Stimulated activated naive CD8-positive, alpha-beta T cell treated with anti-CD3 and anti-CD28 coated beads, Interleukin-15, Interleukin-2, amounts not matched to agents 100 ng/mL and 50 ng/mL, for 24 hours (primary cell): Measurements from ENCODE around the gene IFITM2.
"Not testable (repeated sequence)": the region's sequence is repeated elsewhere in the genome, so short reads cannot be mapped to it uniquely, and the experiment has no call there.

ENCODE experiments used
- H3K27ac Mint-ChIP-seq: one replicate; pipeline ENCODE4 v1.8.0; 2021; ENCODE audit warnings: mild to moderate bottlenecking, mixed read lengths
- H3K27me3 Mint-ChIP-seq: one replicate; pipeline ENCODE4 v1.8.0; 2021; ENCODE audit warnings: mixed read lengths
- H3K36me3 Mint-ChIP-seq: one replicate; pipeline ENCODE4 v1.8.0; 2021; ENCODE audit warnings: low read depth, mixed read lengths
- H3K4me1 Mint-ChIP-seq: one replicate; pipeline ENCODE4 v1.8.0; 2021; ENCODE audit warnings: low read depth, mixed read lengths
- H3K4me3 Mint-ChIP-seq: one replicate; pipeline ENCODE4 v1.8.0; 2021; ENCODE audit warnings: mild to moderate bottlenecking, mixed read lengths
- H3K9me3 Mint-ChIP-seq: one replicate; pipeline ENCODE4 v1.8.0; 2021; ENCODE audit warnings: mixed read lengths

The IFITM2 gene

GRCh38 chr11:317668-318404, 10.2 kb downstream of the IFITM2 start:
- H3K9me3 Mint-ChIP-seq, H3K27me3 Mint-ChIP-seq: not testable (repeated sequence)
- Mint-ChIP-seq H3K27ac (peak overlapping the region; percentile 87), H3K4me1 (peaks cover 49% of the 10 kb centered on the region), H3K36me3 (peaks cover 24% of the 10 kb centered on the region), H3K4me3 (peak overlapping the region; percentile 84)

- not testable (repeated sequence) for H3K27ac Mint-ChIP-seq, H3K9me3 Mint-ChIP-seq, H3K27me3 Mint-ChIP-seq
- Mint-ChIP-seq H3K36me3 (peaks cover 24% of the 10 kb centered on the region), H3K4me3 (peak overlapping the region; percentile 92), H3K4me1 (peaks cover 48% of the 10 kb centered on the region)
These were observed 10.9 kb downstream of the IFITM2 start for GRCh38 chr11:318405-319120.

- H3K27me3 Mint-ChIP-seq, H3K9me3 Mint-ChIP-seq: not testable (repeated sequence)
- peaks cover 18% of the 10 kb centered on the region for H3K36me3 Mint-ChIP-seq
- peaks cover 49% of the 10 kb centered on the region for H3K4me1 Mint-ChIP-seq
- peak overlapping the region; percentile 92 for H3K4me3 Mint-ChIP-seq
- peak overlapping the region; percentile 98 for H3K27ac Mint-ChIP-seq
These were observed 11.7 kb downstream of the IFITM2 start for GRCh38 chr11:319121-319887.

GRCh38 chr11:319888-320273, 12.3 kb downstream of the IFITM2 start:
- not testable (repeated sequence) for H3K27me3 Mint-ChIP-seq, H3K9me3 Mint-ChIP-seq
- Mint-ChIP-seq H3K27ac (peak overlapping the region; percentile 98), H3K4me3 (peak overlapping the region; percentile 92), H3K36me3 (peaks cover 14% of the 10 kb centered on the region), H3K4me1 (peaks cover 53% of the 10 kb centered on the region)

GRCh38 chr11:324156-324555, 16.5 kb downstream of the IFITM2 start:
- Mint-ChIP-seq H3K9me3 (no peaks in the 10 kb centered on the region), H3K4me3 (peak overlapping the region; percentile 18), H3K36me3 (peaks cover 4% of the 10 kb centered on the region), H3K4me1 (peaks cover 72% of the 10 kb centered on the region), H3K27me3 (no peaks in the 10 kb centered on the region), H3K27ac (peak overlapping the region; percentile 70)

GRCh38 chr11:324593-325517, 17.2 kb downstream of the IFITM2 start:
- not testable (repeated sequence) for H3K9me3 Mint-ChIP-seq, H3K27me3 Mint-ChIP-seq, H3K36me3 Mint-ChIP-seq
- Mint-ChIP-seq H3K4me3 (peak overlapping the region; percentile 18), H3K4me1 (peaks cover 74% of the 10 kb centered on the region), H3K27ac (peak overlapping the region; percentile 38)

- H3K36me3 Mint-ChIP-seq: no peaks in the 10 kb centered on the region
- H3K4me3 Mint-ChIP-seq: peak overlapping the region; percentile 74
- H3K27ac Mint-ChIP-seq: peak overlapping the region; percentile 97
- no peaks in the 10 kb centered on the region for H3K9me3 Mint-ChIP-seq
- H3K27me3 Mint-ChIP-seq: no peaks in the 10 kb centered on the region
- peaks cover 76% of the 10 kb centered on the region for H3K4me1 Mint-ChIP-seq
These were observed 18.4 kb downstream of the IFITM2 start for GRCh38 chr11:325796-326591.

GRCh38 chr11:326592-326841, 18.9 kb downstream of the IFITM2 start:
- Mint-ChIP-seq H3K4me1 (peaks cover 81% of the 10 kb centered on the region), H3K27ac (peak overlapping the region; percentile 97), H3K9me3 (no peaks in the 10 kb centered on the region), H3K4me3 (peak overlapping the region; percentile 74), H3K27me3 (no peaks in the 10 kb centered on the region), H3K36me3 (no peaks in the 10 kb centered on the region)

- Mint-ChIP-seq H3K27me3 (no peaks in the 10 kb centered on the region), H3K4me3 (peak overlapping the region; percentile 74), H3K9me3 (no peaks in the 10 kb centered on the region), H3K27ac (peak overlapping the region; percentile 97), H3K36me3 (no peaks in the 10 kb centered on the region), H3K4me1 (peaks cover 86% of the 10 kb centered on the region)
These were observed 19.4 kb downstream of the IFITM2 start for GRCh38 chr11:326842-327580.

GRCh38 chr11:327581-327923, 19.9 kb downstream of the IFITM2 start:
- Mint-ChIP-seq H3K4me3 (peak overlapping the region; percentile 74), H3K27me3 (no peaks in the 10 kb centered on the region), H3K9me3 (no peaks in the 10 kb centered on the region), H3K36me3 (no peaks in the 10 kb centered on the region), H3K4me1 (peaks cover 87% of the 10 kb centered on the region), H3K27ac (peak overlapping the region; percentile 97)

- H3K27ac Mint-ChIP-seq: no peak overlapping the region
- peaks cover 89% of the 10 kb centered on the region for H3K4me1 Mint-ChIP-seq
- no peaks in the 10 kb centered on the region for H3K27me3 Mint-ChIP-seq
- no peaks in the 10 kb centered on the region for H3K9me3 Mint-ChIP-seq
- H3K4me3 Mint-ChIP-seq: no peak overlapping the region
- H3K36me3 Mint-ChIP-seq: no peaks in the 10 kb centered on the region
These were observed 20.4 kb downstream of the IFITM2 start for GRCh38 chr11:328012-328411.

GRCh38 chr11:328516-329100, 21.0 kb downstream of the IFITM2 start:
- not testable (repeated sequence) for H3K4me3 Mint-ChIP-seq, H3K27me3 Mint-ChIP-seq, H3K9me3 Mint-ChIP-seq, H3K36me3 Mint-ChIP-seq
- H3K4me1 Mint-ChIP-seq: peaks cover 85% of the 10 kb centered on the region
- peak overlapping the region; percentile 68 for H3K27ac Mint-ChIP-seq

GRCh38 chr11:329886-330253, 22.3 kb downstream of the IFITM2 start:
- Mint-ChIP-seq H3K27me3 (no peaks in the 10 kb centered on the region), H3K4me1 (peaks cover 73% of the 10 kb centered on the region), H3K36me3 (no peaks in the 10 kb centered on the region), H3K9me3 (no peaks in the 10 kb centered on the region), H3K27ac (peak overlapping the region; percentile 68), H3K4me3 (peak overlapping the region; percentile 64)
